ENCODE results near the gene ESR2. TPM values are rescaled to one million over a fixed set of nuclear protein-coding genes. Genes with fewer than 3 reads are reported as not detected.
"Not testable (repeated sequence)": the region's sequence is repeated elsewhere in the genome, so short reads cannot be mapped to it uniquely, and the experiment has no call there.

ESR2 gene
- total RNA-seq, 1 donor from 2014 or later, result 0.76 TPM

DNA sequence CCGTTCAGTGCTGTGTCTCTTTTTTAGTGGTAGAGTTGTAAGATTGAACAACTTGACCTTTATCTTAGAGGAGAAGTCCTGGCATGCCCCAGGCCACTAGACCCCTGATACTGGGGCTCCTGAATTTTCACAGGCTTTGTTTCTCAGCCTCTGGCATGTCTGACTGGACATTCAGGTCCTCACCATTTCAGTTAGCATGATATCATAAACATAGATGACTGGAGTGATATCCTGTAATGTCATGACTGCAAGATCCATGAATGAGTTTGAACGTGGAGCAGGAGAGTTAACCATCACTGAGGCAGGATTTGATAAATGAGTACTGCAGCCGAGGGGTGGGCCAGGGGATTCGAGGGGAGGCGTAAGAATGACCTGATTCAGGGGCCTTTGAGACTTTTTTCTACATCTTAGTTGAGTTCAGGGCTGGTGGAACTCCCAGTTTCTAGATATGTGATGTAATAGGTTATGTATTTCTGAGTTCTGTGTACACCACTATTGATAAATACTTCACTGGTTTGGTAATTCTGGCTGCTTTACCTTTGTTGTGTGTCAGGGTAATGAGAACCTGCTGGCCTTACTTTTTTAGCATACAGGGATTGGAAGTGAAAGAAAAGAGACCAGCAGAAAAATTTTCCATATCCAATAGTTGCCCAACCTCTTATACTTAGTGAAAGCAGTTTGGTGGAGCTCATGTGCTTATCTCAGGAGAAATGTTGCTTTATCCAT, 224.4 kb downstream of the ESR2 start:
- DNase-seq (ENCODE audit: low spot score) (no peak), ATAC-seq (no peak)
- intact Hi-C loops (cut with DNase I), result no loop called here

DNA sequence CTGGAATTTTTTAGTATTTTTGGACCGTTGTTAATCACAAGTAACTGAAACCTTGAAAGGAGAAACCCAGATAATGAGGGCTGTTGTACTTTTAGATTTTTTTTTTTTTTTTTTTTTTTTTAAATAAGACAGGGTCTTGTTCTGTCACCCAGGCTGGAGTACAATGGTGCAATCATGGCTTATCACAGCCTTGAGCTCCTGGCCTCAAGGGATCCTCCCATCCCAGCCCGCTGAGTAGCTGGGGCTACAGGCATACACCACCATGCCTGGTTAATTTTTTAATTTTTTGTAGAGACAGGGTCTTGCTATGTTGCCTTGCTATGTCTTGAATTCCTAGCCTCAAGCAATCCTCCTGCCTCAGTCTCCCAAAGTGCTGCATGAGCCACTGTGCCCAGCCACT, 229.7 kb downstream of the ESR2 start:
- intact Hi-C loops (cut with DNase I), result no loop called here
- ATAC-seq, result no peak
- no peak for DNase-seq (ENCODE audit: low spot score)

DNA sequence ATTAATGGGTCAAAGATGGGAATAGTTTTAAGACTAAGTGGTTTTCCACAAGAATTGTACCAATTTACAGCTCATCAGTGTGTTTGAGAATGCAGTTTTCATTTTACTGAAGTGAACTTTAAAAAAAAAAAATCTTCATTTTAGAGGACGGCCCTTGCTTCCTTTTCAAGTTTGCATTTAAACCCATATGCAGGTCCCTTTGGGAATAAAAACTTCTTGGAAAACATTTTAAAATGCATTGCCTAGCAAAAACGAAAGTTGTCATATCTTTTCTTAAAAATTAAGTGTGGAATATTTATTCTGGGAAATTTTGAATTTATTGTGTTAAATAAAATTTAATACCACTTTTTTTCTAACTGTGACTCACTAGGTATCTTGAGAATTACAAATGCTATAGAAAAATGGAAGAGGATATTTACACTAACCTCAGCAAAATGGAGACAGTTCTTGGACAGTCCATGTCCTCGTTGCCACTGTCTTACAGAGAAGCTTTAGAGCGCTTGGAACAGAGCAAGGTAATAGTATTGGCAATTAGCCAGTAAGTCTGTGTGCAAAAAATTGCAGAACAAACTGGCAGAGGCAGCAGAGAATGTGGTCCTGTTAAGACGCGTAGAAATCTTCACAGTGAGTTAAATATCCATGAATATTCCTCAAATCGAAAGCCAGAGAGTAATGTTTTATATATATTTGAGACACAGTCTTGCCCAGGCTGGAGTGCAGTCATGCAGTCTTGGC, 231.6 kb downstream of the ESR2 start:
- intact Hi-C loops (cut with DNase I), result no loop called here
- no peak for ATAC-seq
- no peak for DNase-seq (ENCODE audit: low spot score)

DNA sequence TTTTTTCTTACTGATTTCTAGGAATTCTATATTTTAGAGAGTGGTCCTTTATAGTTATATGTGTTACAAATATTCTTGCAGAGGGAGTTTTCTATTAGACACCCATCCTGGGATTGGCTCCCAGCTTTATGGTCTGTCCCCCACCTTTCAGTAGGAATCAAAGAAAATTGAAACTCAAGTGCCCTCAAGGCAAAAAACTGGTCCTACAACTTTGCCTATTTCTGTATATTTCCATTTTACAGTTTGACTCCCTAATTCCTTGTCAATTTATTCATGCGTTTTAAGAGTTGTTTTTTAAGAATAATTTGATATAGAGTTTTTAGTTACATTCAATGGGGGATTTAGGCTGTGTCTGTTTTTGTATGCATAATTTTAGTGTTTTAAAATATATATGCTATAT, 232.5 kb downstream of the ESR2 start:
- intact Hi-C loops (cut with DNase I), result no loop called here
- DNase-seq (ENCODE audit: low spot score) (no peak), ATAC-seq (no peak)

DNA sequence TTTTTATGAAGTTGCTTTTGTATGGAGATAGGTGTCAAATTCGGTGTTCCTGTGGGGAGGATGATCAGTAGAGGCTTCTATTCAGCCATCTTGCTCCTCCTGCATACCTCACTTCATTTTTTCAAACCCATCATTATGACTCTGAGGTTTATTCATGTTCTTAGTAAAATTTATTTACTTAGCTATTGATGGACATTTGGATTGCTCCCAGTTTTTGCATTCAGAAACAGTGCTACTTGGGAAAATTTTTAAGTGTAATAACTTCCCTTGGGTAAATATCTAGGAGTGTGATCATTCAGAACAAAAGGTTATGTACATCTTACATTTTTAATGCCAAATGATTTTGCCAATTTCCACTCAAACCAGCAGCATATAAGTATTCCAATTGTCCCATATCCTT, 233.1 kb downstream of the ESR2 start:
- no peak for ATAC-seq
- intact Hi-C loops (cut with DNase I), result no loop called here
- DNase-seq (ENCODE audit: low spot score), result no peak

DNA sequence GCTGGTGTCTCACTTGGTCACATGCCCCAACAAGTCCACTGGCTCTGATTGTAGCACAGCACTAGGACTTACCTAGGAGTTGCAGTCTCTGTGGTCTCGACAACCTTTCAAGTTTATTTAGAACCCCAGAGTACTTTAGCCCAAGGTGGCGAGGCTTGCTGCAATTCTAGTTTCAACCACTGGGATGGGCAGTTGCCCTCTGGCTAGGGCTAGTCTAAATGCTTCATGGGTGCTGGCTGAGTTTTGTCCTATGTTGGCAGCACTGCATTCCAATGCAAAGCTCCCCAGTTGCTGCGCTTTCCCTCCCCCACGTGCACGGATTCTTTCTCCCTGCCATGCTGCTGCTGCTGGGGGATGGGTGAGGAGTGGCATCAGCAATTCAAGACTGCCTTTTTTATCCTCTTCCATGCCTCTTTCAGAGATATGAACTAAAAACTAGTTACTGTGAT, 233.5 kb downstream of the ESR2 start:
- no peak for ATAC-seq

DNA sequence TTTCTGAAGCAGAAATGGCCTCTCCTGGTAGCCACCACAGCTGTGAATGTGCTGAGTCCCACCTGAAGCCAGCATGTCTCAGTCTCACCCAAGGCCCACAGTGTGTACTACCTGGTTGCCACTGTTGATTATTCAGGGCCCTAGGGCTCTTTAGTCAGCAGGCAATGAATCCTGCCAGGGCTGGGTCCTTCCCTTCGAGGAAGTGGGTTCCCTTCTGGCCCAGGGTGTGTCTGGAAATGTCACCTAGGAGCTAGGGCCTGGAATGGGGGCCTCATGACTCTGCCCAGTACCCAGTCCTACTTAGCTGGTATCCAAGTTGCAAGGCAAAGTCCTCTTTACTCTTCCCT, 234.0 kb downstream of the ESR2 start:
- DNase-seq (ENCODE audit: low spot score), result no peak
- ATAC-seq, result no peak
- intact Hi-C loops (cut with DNase I), result no loop called here

More for the DNA sequence above, 233.5 kb downstream of the ESR2 start:
- DNase-seq (ENCODE audit: low spot score), result no peak
- intact Hi-C loops (cut with DNase I), result no loop called here

DNA sequence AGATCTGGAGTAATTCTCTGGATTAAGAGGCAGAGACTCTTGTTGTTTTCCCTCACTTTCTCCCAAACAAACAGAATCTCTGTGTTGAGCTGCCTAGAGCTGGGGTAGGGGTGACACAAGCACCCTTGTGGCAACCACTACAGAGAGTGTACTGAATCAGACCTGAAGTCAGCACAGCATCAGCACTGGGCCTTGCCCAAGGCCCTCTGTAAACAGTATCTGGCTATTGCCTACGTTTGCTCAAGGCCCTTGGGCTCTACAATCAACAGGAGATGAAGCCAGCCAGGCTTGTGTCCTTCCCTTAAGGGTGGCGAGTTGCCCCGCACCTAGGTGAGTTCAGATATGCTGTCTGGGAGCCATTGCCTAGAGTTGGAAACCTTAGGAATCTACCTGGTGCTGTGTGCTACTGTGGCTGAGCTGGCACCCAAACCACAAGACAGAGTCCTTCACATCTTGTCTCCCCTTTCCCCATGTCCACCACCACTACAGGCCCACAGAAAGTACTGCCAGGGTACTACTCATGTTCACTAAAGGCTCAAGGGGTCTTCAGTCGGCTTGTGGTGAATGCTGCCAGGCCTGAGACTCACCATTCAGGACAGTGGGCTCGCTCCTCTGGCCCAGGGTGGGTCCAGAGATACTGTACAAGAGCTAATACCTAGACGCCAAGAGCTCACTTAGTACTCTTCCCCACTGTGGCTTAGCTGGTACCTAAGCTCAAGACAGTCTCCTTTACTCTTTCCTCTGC, 234.5 kb downstream of the ESR2 start:
- ATAC-seq (no peak), DNase-seq (ENCODE audit: low spot score) (no peak)
- intact Hi-C loops (cut with DNase I), result no loop called here

DNA sequence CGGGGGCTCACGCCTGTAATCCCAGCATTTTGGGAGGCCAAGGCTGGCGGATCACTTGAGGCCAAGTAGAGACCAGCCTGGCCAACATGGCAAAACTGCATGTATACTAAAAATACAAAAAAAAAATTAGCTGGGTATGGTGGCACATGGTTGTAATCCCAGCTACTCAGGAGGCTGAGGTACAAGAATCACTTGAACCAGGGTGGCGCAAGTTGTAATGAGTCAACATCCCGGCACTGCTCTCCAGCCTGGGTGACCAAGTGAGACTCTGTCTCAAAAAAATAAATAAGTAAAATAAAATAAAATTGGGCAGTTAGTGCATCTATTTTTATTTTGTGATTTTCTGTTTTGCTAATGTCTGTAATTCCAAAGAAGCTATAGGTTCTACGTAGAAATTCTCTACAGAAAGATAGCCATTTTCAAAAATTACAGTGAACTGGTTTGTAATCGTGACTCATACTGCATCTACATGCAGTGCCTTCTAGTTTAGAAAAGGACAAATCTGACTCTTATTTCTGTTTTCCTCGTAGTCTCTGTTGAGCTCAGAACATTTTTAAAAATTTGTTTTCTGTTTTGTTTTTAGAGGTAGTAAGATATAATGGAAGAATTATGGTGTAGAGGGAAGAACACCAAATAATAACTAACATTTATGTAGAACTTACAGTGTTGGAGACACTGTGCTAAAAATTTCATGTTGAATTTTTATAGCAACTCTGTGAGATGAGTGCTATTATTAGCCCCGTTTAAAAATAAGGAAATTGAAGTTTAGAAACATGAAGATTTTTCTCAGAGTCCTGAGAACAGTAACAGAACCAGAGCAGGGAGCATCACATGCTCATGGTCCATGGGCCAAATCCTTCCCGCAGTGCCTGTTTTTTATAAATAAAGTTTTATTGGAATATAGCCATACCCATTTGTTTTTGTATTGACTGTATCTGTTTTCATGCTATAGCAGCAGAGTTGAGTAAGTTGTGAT, 240.2 kb downstream of the ESR2 start:
- DNase-seq (ENCODE audit: low spot score) (no peak), ATAC-seq (no peak)
- intact Hi-C loops (cut with DNase I), result no loop called here

DNA sequence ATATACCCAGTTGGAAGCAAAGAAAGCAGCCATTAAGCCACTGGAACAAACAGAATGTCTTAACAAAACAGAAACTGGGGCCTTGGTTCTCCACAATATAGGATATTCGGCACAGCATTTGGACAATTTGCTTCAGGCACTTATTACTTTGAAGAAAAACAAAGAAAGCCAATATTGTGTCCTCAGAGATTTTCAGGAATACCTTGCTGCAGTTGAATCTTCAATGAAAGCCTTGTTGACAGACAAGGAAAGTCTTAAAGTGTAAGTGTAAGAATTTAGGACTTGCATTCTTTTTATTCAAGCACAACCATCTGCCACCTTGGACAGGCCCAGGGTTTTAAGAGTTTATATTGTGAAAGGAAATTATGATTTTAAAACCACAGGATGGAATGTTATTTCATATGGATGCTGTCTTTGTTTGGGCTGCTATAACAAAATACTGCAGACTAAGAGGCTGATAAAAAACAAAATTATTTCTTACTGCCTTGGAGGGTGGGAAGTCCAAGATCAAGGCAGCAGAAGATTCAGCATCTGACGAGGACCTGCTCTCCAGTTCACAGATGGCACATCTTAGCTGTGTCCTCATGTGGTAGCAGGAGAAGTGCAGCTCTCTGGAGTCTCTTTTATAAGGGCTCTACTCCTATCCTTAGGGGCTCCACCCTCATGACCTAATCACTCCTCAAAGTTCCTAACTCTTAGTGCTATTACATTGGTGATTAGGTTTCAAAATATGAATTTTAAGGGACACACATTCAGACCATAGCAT, 244.4 kb downstream of the ESR2 start:
- intact Hi-C loops (cut with DNase I), result no loop called here
- ATAC-seq (no peak), DNase-seq (ENCODE audit: low spot score) (no peak)

DNA sequence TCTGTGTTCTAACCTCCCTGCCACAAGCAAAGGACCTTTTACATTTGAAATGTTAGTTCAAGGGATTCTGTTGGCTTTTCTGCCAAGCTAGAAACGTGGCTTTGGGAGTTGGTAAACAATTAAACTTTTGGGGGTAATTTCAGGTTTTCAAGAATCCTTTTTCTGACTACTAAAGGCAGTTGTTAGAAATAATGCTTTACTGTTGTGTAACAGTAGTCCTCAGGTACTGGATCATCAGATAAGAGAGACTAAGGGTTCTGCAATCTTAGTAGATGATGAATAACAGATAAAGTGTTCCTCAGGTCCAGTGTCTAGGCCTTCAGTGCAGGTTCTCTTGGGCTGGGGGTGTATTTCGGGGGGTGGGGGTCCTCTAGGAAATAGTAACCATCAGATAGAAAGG, 249.1 kb downstream of the ESR2 start:
- intact Hi-C loops (cut with DNase I), result no loop called here
- DNase-seq (ENCODE audit: low spot score) (no peak), ATAC-seq (no peak)

DNA sequence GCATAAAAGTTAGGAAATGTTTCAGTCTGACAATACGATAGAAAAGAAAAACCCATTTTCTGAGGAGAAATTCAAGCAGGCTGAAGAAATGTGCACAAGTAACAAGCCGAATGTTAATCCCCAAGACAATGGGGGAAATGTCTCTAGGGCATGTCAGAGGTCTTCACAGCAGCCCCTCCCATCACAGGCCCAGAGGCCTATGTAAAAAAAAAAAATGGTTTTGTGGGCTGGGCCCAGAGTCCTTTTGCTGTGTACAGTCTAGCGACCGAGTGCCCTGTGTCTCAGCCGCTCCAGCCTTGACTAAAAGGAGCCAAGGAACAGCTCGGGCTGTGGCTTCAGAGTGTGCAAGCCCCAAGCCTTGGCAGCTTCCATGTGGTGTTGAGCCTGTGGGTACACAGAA, 250.9 kb downstream of the ESR2 start:
- intact Hi-C loops (cut with DNase I); ATAC-seq; DNase-seq (ENCODE audit: low spot score): not testable (repeated sequence)

DNA sequence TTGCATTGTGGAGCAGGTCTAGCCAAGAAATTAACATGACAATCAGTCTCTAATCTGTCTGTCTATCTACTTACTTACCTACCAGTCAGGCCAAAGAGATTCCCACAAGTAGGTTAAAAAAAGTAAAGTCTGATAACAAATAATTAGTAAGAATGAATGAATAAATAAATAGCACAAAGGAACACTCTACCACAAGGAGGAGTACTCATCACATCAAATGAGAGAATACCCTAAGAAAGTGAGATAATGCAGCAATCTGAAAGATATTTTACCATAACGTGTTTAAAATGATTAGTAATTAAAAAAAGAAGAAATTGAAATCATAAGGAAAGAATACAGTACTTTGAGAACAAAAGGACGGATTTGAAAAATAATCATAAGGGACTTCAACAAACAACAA, 254.1 kb downstream of the ESR2 start:
- no peak for DNase-seq (ENCODE audit: low spot score)
- intact Hi-C loops (cut with DNase I), result no loop called here
- ATAC-seq, result no peak

DNA sequence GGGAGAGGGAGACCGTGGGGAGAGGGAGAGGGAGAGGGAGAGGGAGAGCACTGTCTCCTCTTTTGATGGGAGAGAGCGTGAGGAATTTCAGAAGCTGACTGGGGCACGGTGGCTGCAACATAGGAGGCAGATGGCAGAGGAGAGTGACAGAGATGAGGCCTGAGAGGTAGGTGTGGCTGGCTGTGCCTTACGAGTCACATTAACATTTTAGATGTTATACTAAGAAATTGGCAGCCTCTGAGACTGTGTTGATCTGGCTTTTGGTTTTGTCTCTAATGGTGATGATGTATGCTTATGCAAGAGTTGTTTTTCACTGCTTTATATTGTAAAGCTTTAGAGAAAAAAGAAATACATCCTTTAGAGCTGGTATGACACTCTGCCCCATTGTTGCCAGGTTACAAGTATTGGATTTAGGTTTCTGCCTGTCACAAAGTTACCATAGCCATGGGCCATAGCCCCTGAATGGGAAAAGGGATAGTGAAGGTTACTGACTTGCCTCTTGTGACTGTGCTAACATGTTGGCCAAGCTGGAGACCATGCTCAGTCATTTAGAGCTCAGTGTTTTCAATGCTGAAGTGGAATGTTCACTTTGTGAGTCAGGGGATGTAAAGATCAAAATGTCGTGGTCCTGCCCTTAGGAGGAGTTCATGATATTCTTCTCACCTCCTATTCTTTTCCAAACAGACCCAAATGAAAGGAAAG, 255.2 kb downstream of the ESR2 start:
- intact Hi-C loops (cut with DNase I), result no loop called here
- DNase-seq (ENCODE audit: low spot score) (no peak), ATAC-seq (no peak)

DNA sequence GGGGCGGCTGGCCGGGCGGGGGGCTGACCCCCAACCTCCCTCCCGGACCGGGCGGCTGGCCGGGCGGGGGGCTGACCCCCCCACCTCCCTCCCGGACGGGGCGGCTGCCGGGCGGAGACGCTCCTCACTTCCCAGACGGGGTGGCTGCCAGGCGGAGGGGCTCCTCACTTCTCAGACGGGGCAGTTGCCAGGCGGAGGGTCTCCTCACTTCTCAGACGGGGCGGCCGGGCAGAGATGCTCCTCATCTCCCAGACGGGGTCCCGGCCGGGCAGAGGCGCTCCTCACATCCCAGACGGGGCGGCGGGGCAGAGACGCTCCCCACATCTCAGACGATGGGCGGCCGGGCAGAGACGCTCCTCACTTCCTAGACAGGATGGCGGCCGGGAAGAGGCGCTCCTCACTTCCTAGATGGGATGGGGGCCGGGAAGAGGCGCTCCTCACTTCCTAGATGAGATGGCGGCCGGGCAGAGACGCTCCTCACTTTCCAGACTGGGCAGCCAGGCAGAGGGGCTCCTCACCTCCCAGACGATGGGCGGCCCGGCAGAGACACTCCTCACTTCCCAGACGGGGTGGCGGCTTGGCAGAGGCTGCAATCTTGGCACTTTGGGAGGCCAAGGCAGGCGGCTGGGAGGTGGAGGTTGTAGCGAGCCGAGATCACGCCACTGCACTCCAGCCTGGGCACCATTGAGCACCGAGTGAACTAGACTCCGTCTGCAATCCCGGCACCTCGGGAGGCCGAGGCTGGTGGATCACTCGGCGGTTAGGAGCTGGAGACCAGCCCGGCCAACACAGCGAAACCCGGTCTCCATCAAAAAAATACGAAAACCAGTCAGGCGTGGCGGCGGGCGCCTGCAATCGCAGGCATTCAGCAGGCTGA, 256.1 kb downstream of the ESR2 start:
- DNase-seq (ENCODE audit: low spot score); intact Hi-C loops (cut with DNase I); ATAC-seq: not testable (repeated sequence)

DNA sequence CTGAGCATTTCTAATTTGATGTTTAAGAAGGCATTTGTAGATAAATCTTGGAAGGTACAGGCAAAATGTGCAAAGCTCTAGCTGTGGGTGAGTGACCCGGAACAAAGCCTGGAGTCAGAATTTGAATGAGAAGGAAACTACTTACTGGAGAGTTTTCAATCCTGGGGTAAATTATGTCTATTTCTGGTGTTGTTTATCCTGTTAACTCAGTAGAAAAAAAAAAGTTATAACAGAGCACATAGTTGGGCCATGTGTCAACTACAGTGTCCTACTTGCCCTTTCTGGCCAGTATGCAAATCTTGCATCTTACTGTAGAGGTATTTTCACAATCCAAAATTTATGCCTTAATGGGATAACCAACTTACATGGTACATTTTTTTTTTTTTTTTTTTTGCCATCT, 259.0 kb downstream of the ESR2 start:
- no peak for ATAC-seq
- intact Hi-C loops (cut with DNase I), result no loop called here

More for the DNA sequence above, 259.0 kb downstream of the ESR2 start:
- DNase-seq (ENCODE audit: low spot score), result no peak

Measured in sciatic nerve (tissue), 2 donors.